ENCODE results near the gene GNAQ.

GNAQ gene

GRCh38 chr9:77876590-77876989, 155.0 kb downstream of the GNAQ start:
- no peak overlapping the region for H3K4me3 ChIP-seq (ENCODE audit: low read depth, low read length)
- no peak for TF ChIP-seq CTCF (IDR thresholded peaks at IDR 0.05; ENCODE audit: borderline replicate concordance, insufficient read depth, low read depth, low read length)

GRCh38 chr9:77876091-77876490, 155.5 kb downstream of the GNAQ start:
- no peak for TF ChIP-seq CTCF (IDR thresholded peaks at IDR 0.05; ENCODE audit: borderline replicate concordance, insufficient read depth, low read depth, low read length)
- no peak overlapping the region for H3K4me3 ChIP-seq (ENCODE audit: low read depth, low read length)

- TF ChIP-seq CTCF (IDR thresholded peaks at IDR 0.05; ENCODE audit: borderline replicate concordance, insufficient read depth, low read depth, low read length): no peak
These were observed 158.7 kb downstream of the GNAQ start for GRCh38 chr9:77872863-77873262.

GRCh38 chr9:77872177-77872576, 159.4 kb downstream of the GNAQ start:
- H3K4me3 ChIP-seq (ENCODE audit: low read depth, low read length): no peak overlapping the region
- TF ChIP-seq CTCF (IDR thresholded peaks at IDR 0.05; ENCODE audit: borderline replicate concordance, insufficient read depth, low read depth, low read length): no peak

More at GRCh38 chr9:77872863-77873262, 158.7 kb downstream of the GNAQ start:
- H3K4me3 ChIP-seq (ENCODE audit: low read depth, low read length): no peak overlapping the region

GRCh38 chr9:77871483-77871882, 160.1 kb downstream of the GNAQ start:
- TF ChIP-seq CTCF (IDR thresholded peaks at IDR 0.05; ENCODE audit: borderline replicate concordance, insufficient read depth, low read depth, low read length): no peak

GRCh38 chr9:77866878-77867277, 164.7 kb downstream of the GNAQ start:
- no peak overlapping the region for H3K4me3 ChIP-seq (ENCODE audit: low read depth, low read length)
- no peak for TF ChIP-seq CTCF (IDR thresholded peaks at IDR 0.05; ENCODE audit: borderline replicate concordance, insufficient read depth, low read depth, low read length)

More at GRCh38 chr9:77871483-77871882, 160.1 kb downstream of the GNAQ start:
- H3K4me3 ChIP-seq (ENCODE audit: low read depth, low read length): no peak overlapping the region

- TF ChIP-seq CTCF (IDR thresholded peaks at IDR 0.05; ENCODE audit: borderline replicate concordance, insufficient read depth, low read depth, low read length): no peak
- no peak overlapping the region for H3K4me3 ChIP-seq (ENCODE audit: low read depth, low read length)
These were observed 166.1 kb downstream of the GNAQ start for GRCh38 chr9:77865385-77866047.

Data from GM12875 (cell line).